ENCODE measurements around the gene BACE1-AS.
"Not testable (repeated sequence)": the region's sequence is repeated elsewhere in the genome, so short reads cannot be mapped to it uniquely, and the experiment has no call there.

Gene BACE1-AS

GRCh38 chr11:117290809-117291396 is at the start of gene BACE1-AS:
BACE1-AS (plus strand) TSS chr11:117291346.
- DNase-seq (ENCODE audit: extremely low read depth in 1 of 2, low read depth in 1 of 2): no peak

- DNase-seq (ENCODE audit: extremely low read depth in 1 of 2, low read depth in 1 of 2): no peak
Observed at GRCh38 chr11:117248341-117248740, 42.8 kb upstream of the BACE1-AS start.

GRCh38 chr11:117249571-117249970 is 41.6 kb upstream of the BACE1-AS start:
- no peak for DNase-seq (ENCODE audit: extremely low read depth in 1 of 2, low read depth in 1 of 2)

GRCh38 chr11:117251506-117251905 is 39.6 kb upstream of the BACE1-AS start:
- DNase-seq (ENCODE audit: extremely low read depth in 1 of 2, low read depth in 1 of 2): no peak

- no peak for DNase-seq (ENCODE audit: extremely low read depth in 1 of 2, low read depth in 1 of 2)
Observed at GRCh38 chr11:117255966-117256365, 35.2 kb upstream of the BACE1-AS start.

- no peak for DNase-seq (ENCODE audit: extremely low read depth in 1 of 2, low read depth in 1 of 2)
Observed at GRCh38 chr11:117256573-117256972, 34.6 kb upstream of the BACE1-AS start.

- no peak for DNase-seq (ENCODE audit: extremely low read depth in 1 of 2, low read depth in 1 of 2)
Observed at GRCh38 chr11:117258576-117258975, 32.6 kb upstream of the BACE1-AS start.

GRCh38 chr11:117259417-117259816 is 31.7 kb upstream of the BACE1-AS start:
- DNase-seq (ENCODE audit: extremely low read depth in 1 of 2, low read depth in 1 of 2): no peak

GRCh38 chr11:117264624-117265323 is 26.4 kb upstream of the BACE1-AS start:
- not testable (repeated sequence) for DNase-seq (ENCODE audit: extremely low read depth in 1 of 2, low read depth in 1 of 2)

- DNase-seq (ENCODE audit: extremely low read depth in 1 of 2, low read depth in 1 of 2): no peak
Observed at GRCh38 chr11:117265745-117266144, 25.4 kb upstream of the BACE1-AS start.

GRCh38 chr11:117269856-117270255 is 21.3 kb upstream of the BACE1-AS start:
- DNase-seq (ENCODE audit: extremely low read depth in 1 of 2, low read depth in 1 of 2): no peak

- DNase-seq (ENCODE audit: extremely low read depth in 1 of 2, low read depth in 1 of 2): no peak
Observed at GRCh38 chr11:117271208-117271607, 19.9 kb upstream of the BACE1-AS start.

GRCh38 chr11:117272175-117272574 is 19.0 kb upstream of the BACE1-AS start:
- DNase-seq (ENCODE audit: extremely low read depth in 1 of 2, low read depth in 1 of 2): not testable (repeated sequence)

- DNase-seq (ENCODE audit: extremely low read depth in 1 of 2, low read depth in 1 of 2): no peak
Observed at GRCh38 chr11:117273550-117274289, 17.4 kb upstream of the BACE1-AS start.

GRCh38 chr11:117278347-117278746 is 12.8 kb upstream of the BACE1-AS start:
- no peak for DNase-seq (ENCODE audit: extremely low read depth in 1 of 2, low read depth in 1 of 2)

- DNase-seq (ENCODE audit: extremely low read depth in 1 of 2, low read depth in 1 of 2): no peak
Observed at GRCh38 chr11:117279711-117280376, 11.3 kb upstream of the BACE1-AS start.

- DNase-seq (ENCODE audit: extremely low read depth in 1 of 2, low read depth in 1 of 2): no peak
Observed at GRCh38 chr11:117281159-117281558, 10.0 kb upstream of the BACE1-AS start.

- no peak for DNase-seq (ENCODE audit: extremely low read depth in 1 of 2, low read depth in 1 of 2)
Observed at GRCh38 chr11:117281869-117282268, 9.3 kb upstream of the BACE1-AS start.

- no peak for DNase-seq (ENCODE audit: extremely low read depth in 1 of 2, low read depth in 1 of 2)
Observed at GRCh38 chr11:117282956-117283355, 8.2 kb upstream of the BACE1-AS start.

- no peak for DNase-seq (ENCODE audit: extremely low read depth in 1 of 2, low read depth in 1 of 2)
Observed at GRCh38 chr11:117284053-117284452, 7.1 kb upstream of the BACE1-AS start.

- DNase-seq (ENCODE audit: extremely low read depth in 1 of 2, low read depth in 1 of 2): no peak
Observed at GRCh38 chr11:117286588-117286987, 4.6 kb upstream of the BACE1-AS start.

Data from stimulated activated CD8-positive, alpha-beta memory T cell treated with anti-CD3 and anti-CD28 coated beads, Interleukin-7, amount 100 ng/mL, for 48 hours (primary cell).